Placental pericyte (primary cell): ENCODE data around the gene TNKS1BP1. TPM values are rescaled to one million over a fixed set of nuclear protein-coding genes. Genes with fewer than 3 reads are reported as not detected.

ENCODE experiments used
- total RNA-seq: library from RNA; depleted of rRNA; stranded (reverse); fragments of >200 nt; gene quantifications from 2 replicates; pipeline ENCODE4 v1.2.3, GENCODE V29; 2012

The TNKS1BP1 gene
- 76.8 and 95.2 TPM in 2 replicates for total RNA-seq

GRCh38 chr11:57324886-57325734, at the start of gene TNKS1BP1:
TNKS1BP1 (minus strand) TSS chr11:57324952; CDS start chr11:57321885, 3,067 bp downstream.

GRCh38 chr11:57338142-57338541, 13.4 kb upstream of the TNKS1BP1 start, which contains the start of gene P2RX3:
P2RX3 (plus strand) TSS chr11:57338352; CDS start chr11:57338551, 199 bp downstream.

GRCh38 chr11:57335343-57336110, 10.8 kb upstream of the TNKS1BP1 start, which contains the start of gene SSRP1:
SSRP1 (minus strand) TSS chr11:57335892; CDS start chr11:57335121, 771 bp downstream.

Other genes starting within 250 kb of the TNKS1BP1 start
- gene LRRC55, start 143.0 kb downstream of the TNKS1BP1 start, total RNA-seq: not detected in 2 replicates
- gene APLNR, start 87.7 kb downstream of the TNKS1BP1 start, total RNA-seq: not detected in 2 replicates
- 89.5 and 116 TPM in 2 replicates for gene SSRP1, start 10.9 kb upstream of the TNKS1BP1 start, total RNA-seq
- not detected in 2 replicates for gene P2RX3, start 13.4 kb upstream of the TNKS1BP1 start, total RNA-seq
- not detected in 2 replicates for gene PRG3, start 56.2 kb upstream of the TNKS1BP1 start, total RNA-seq
- gene PRG2, start 65.7 kb upstream of the TNKS1BP1 start, total RNA-seq: 0.14 TPM in 1 of 2 replicates, not detected in the other
- gene SLC43A3, start 102.2 kb upstream of the TNKS1BP1 start, total RNA-seq: 40.2 and 70.2 TPM in 2 replicates
- gene RTN4RL2, start 135.6 kb upstream of the TNKS1BP1 start, total RNA-seq: under 0.01 TPM in 1 of 2 replicates, not detected in the other
- 13.2 and 34.4 TPM in 2 replicates for gene SLC43A1, start 190.8 kb upstream of the TNKS1BP1 start, total RNA-seq
- gene TIMM10, start 205.8 kb upstream of the TNKS1BP1 start, total RNA-seq: 22.1 and 27.9 TPM in 2 replicates
- gene SMTNL1, start 212.6 kb upstream of the TNKS1BP1 start, total RNA-seq: not detected in 2 replicates
- gene UBE2L6, start 242.7 kb upstream of the TNKS1BP1 start, total RNA-seq: 39.4 and 57.1 TPM in 2 replicates